Measurements from ENCODE around the gene JHY. TPM values are rescaled to one million over a fixed set of nuclear protein-coding genes. Genes with fewer than 3 reads are reported as not detected.
A peak's percentile ranks its signal among the peaks of the same experiment; 100 is the strongest.

JHY gene
- total RNA-seq, 3 donors from 2014 or later (not counting 1 experiment from before 2014, with no cell fraction given), result 0.88 to 1.5 (median 1.2) TPM

- no peaks in the 10 kb centered on the region for H3K9me3 ChIP-seq (ENCODE audit: control insufficient read depth, insufficient read depth, low read length)
- Mint-ChIP-seq H3K27me3 (ENCODE audit: low read depth in 2 of 2) (no peaks in the 10 kb centered on the region), H3K4me3 (no peak overlapping the region), H3K9me3 (no peaks in the 10 kb centered on the region), H3K4me1 (peaks cover 5 to 9% of the 10 kb centered on the region in 2 donors), H3K27ac (no peak overlapping the region), H3K36me3 (peaks cover 9% of the 10 kb centered on the region)
- ATAC-seq (no peak), DNase-seq (no peak)
- 100% methylated on average over 3 of the region's 4 CpGs for WGBS (ENCODE audit: insufficient coverage)
- no peaks in the 10 kb centered on the region for H3K4me1 ChIP-seq (ENCODE audit: control insufficient read depth, insufficient read depth, low read length)
- intact Hi-C loops (cut with micrococcal nuclease), result no loop called here
- H3K4me3 ChIP-seq (ENCODE audit: low read length), result no peak overlapping the region
- H3K27me3 ChIP-seq (ENCODE audit: control insufficient read depth, insufficient read depth, low read length), result no peaks in the 10 kb centered on the region
- no peak overlapping the region for H3K27ac ChIP-seq (ENCODE audit: low read length)
- H3K36me3 ChIP-seq (ENCODE audit: control insufficient read depth, insufficient read depth, low read length), result peaks cover 41% of the 10 kb centered on the region
- TF ChIP-seq CTCF (IDR thresholded peaks at IDR 0.05), result no peak
Observed at GRCh38 chr11:122871302-122871701, 11.3 kb upstream of the JHY start.

DNA sequence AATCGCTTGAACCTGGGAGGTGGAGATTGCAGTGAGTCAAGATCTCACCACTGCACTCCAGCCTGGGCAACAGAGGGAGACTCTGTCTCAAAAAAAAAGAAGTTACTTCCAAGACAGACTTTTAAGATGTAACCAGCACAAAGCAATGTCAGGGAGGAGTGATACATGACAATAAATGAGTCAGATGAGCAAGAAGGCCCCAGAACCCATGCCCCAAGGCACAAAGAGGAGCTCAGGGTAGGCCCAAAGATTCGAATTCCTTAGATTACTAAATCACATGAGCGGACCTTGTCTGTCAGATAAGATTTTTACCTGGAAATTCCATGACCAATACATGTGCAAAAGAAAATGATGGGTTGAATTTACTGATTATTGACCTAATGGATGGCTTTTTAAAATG lies 10.5 kb upstream of the JHY start:
- no peaks in the 10 kb centered on the region for H3K4me1 ChIP-seq (ENCODE audit: control insufficient read depth, insufficient read depth, low read length)
- DNase-seq (no peak), ATAC-seq (no peak)
- Mint-ChIP-seq H3K27ac (no peak overlapping the region), H3K36me3 (peaks cover 7% of the 10 kb centered on the region), H3K4me1 (peaks cover 5 to 9% of the 10 kb centered on the region in 2 donors), H3K4me3 (no peak overlapping the region), H3K9me3 (no peaks in the 10 kb centered on the region), H3K27me3 (ENCODE audit: low read depth in 2 of 2) (no peaks in the 10 kb centered on the region)
- no peak for TF ChIP-seq CTCF (IDR thresholded peaks at IDR 0.05)
- WGBS (ENCODE audit: insufficient coverage), result 100% methylated on average over 2 of the region's 3 CpGs
- H3K36me3 ChIP-seq (ENCODE audit: control insufficient read depth, insufficient read depth, low read length), result peaks cover 34% of the 10 kb centered on the region
- H3K9me3 ChIP-seq (ENCODE audit: control insufficient read depth, insufficient read depth, low read length), result no peaks in the 10 kb centered on the region
- no peaks in the 10 kb centered on the region for H3K27me3 ChIP-seq (ENCODE audit: control insufficient read depth, insufficient read depth, low read length)
- H3K4me3 ChIP-seq (ENCODE audit: low read length), result no peak overlapping the region
- intact Hi-C loops (cut with micrococcal nuclease), result no loop called here
- H3K27ac ChIP-seq (ENCODE audit: low read length), result no peak overlapping the region

- Histone ChIP-seq H3K9me3 (ENCODE audit: control insufficient read depth, insufficient read depth, low read length) (no peaks in the 10 kb centered on the region), H3K4me1 (ENCODE audit: control insufficient read depth, insufficient read depth, low read length) (no peaks in the 10 kb centered on the region), H3K36me3 (ENCODE audit: control insufficient read depth, insufficient read depth, low read length) (peaks cover 9% of the 10 kb centered on the region), H3K4me3 (ENCODE audit: low read length) (no peak overlapping the region), H3K27me3 (ENCODE audit: control insufficient read depth, insufficient read depth, low read length) (no peaks in the 10 kb centered on the region), H3K27ac (ENCODE audit: low read length) (no peak overlapping the region)
- no peak for TF ChIP-seq CTCF (IDR thresholded peaks at IDR 0.05)
- WGBS (ENCODE audit: insufficient coverage), result 58% methylated on average over 3 of the region's 7 CpGs
- ATAC-seq (no peak), DNase-seq (no peak)
- no peaks in the 10 kb centered on the region for H3K9me3 Mint-ChIP-seq
- peaks cover 5 to 10% of the 10 kb centered on the region in 2 donors for H3K4me1 Mint-ChIP-seq
- H3K27me3 Mint-ChIP-seq (ENCODE audit: low read depth in 2 of 2), result peaks cover 3 to 5% of the 10 kb centered on the region in 2 donors
- H3K36me3 Mint-ChIP-seq, result no peaks in the 10 kb centered on the region
- H3K4me3 Mint-ChIP-seq, result no peak overlapping the region
- intact Hi-C loops (cut with micrococcal nuclease), result no loop called here
- no peak overlapping the region for H3K27ac Mint-ChIP-seq
Observed at GRCh38 chr11:122874991-122875390, 7.6 kb upstream of the JHY start.

DNA sequence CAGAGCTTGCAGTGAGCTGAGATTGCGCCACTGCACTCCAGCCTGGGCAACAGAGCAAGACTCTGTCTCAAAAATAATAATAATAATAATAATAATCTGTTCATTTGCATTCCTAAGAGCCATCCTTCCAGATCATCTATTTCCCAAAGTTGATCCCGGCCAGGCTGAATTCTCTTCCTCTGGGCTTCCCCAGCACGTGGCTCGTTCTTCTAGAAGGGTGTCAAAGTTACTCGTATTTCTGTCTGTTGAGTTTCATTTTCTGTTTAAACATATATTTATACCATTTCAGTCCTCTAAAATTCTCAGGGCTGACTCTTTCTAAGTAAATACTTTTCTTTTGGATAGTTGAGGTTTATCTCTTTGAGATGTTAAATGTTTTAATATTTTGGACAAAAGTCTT lies 4.8 kb upstream of the JHY start:
- Histone ChIP-seq H3K9me3 (ENCODE audit: control insufficient read depth, insufficient read depth, low read length) (no peaks in the 10 kb centered on the region), H3K27ac (ENCODE audit: low read length) (no peak overlapping the region), H3K27me3 (ENCODE audit: control insufficient read depth, insufficient read depth, low read length) (no peaks in the 10 kb centered on the region), H3K4me1 (ENCODE audit: control insufficient read depth, insufficient read depth, low read length) (peaks cover 6% of the 10 kb centered on the region), H3K4me3 (ENCODE audit: low read length) (no peak overlapping the region), H3K36me3 (ENCODE audit: control insufficient read depth, insufficient read depth, low read length) (peaks cover under 1% of the 10 kb centered on the region)
- peaks cover 17 to 21% of the 10 kb centered on the region in 2 donors for H3K27me3 Mint-ChIP-seq (ENCODE audit: low read depth in 2 of 2)
- peak overlapping the region; percentile 7 for H3K4me3 Mint-ChIP-seq
- H3K27ac Mint-ChIP-seq, result peak overlapping the region in 1 of 2 donors; percentile 35
- DNase-seq (peak in 1 of 2 donors; percentile 47), ATAC-seq (peak in 1 of 3 donors; percentile 39)
- no peaks in the 10 kb centered on the region for H3K36me3 Mint-ChIP-seq
- no peak for TF ChIP-seq CTCF (IDR thresholded peaks at IDR 0.05)
- intact Hi-C loops (cut with micrococcal nuclease), result no loop called here
- H3K4me1 Mint-ChIP-seq, result peaks cover 14 to 15% of the 10 kb centered on the region in 2 donors
- H3K9me3 Mint-ChIP-seq, result no peaks in the 10 kb centered on the region
- 52% methylated on average over 3 of the region's 5 CpGs for WGBS (ENCODE audit: insufficient coverage)
